Measurements from ENCODE around the gene CHAMP1.
"Not testable (repeated sequence)": the region's sequence is repeated elsewhere in the genome, so short reads cannot be mapped to it uniquely, and the experiment has no call there.

Gene CHAMP1

DNA sequence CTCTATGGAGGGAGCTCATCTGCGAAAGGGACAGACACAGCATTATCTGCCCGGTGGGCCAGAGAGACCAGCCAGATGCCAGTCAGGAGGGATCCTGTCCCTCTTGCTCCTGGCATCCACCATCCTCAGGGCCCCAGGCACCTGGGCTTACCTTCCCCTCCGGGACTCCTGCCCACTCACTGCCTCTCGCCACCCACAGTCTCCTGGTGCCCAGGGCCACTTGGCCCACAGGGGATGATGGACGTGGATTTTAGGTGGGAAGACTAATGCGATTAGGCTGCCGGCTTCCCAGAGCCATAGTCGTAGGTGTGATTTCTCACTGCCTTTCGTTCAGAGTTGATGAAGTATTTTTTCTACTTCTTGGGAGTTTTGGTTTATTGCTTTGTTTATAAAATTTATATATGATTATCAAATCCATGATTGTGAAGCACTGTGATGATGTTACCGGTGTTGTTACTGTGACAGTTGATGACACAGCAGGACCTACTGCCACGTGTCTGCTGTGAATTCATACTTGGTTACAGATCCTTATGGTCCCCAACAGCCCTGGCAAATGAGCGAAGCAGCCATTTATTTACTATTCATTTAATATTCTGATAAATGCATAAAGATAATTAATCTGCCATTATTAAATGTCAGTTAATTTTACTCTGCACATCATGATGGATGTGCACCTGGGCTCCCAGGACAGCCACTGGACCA lies 14.5 kb upstream of the CHAMP1 start:
- no peak for DNase-seq

DNA sequence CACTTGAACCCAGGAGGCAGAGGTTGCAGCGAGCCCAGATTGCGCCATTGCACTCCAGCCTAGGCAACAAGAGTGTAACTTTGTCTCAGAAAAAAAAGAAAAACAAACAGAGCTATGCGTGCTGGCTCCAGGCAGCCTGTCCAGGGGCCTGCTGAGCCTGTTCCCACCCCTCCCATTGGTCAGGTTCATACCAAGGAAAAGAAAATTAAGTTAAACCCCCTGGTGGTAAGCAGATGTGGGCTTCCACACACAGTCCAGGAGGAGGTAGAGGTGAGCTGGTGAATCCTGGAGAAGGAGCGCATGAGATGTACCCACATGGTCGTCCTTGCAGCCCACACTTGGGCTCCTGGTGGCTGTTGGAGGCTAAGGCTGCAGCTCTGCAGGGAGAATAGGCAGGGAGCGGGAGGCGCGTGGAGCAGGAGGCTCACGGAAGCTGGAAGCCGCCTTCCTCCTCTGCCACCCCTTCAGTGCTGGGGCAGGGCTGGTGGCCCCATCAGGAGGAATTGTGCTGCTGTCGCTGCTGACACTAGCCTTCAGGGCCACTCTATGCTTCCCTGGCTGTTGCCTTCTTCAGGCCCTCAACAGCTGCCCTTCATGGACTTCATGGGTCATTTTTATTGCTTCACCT lies 10.5 kb upstream of the CHAMP1 start:
- DNase-seq, result no peak

DNA sequence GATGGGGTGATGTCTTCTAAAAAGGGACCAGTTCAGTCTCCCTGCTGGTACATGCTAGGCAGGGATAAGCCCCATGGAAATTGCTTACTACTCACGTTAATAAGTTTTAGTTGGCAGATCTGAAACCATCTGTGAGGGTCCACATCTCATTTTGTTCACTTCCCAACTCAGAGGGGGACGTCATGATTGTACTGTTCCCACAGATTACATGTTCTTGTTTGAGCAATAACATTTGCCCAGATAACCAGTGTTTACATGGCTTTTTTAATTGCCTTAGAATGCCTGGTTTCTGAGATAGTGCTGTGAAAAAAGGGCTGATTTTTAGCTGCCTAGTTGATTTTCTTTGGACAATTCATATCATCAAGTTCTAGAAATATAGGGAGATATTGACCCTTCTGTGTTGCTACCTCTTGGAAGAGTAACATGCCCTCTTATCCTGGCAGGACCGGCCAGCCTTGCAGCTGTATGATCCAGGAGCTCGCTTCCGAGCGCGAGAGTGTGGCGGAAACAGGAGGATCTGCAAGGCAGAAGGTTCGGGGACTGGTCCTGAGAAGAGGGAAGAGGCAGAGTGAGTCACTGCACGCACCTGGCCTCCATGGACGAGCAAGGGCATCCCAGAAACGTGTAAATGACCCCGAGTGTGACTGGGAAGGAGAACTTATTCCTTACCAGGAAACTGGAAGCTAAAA lies 9.8 kb upstream of the CHAMP1 start:
- DNase-seq, result no peak

DNA sequence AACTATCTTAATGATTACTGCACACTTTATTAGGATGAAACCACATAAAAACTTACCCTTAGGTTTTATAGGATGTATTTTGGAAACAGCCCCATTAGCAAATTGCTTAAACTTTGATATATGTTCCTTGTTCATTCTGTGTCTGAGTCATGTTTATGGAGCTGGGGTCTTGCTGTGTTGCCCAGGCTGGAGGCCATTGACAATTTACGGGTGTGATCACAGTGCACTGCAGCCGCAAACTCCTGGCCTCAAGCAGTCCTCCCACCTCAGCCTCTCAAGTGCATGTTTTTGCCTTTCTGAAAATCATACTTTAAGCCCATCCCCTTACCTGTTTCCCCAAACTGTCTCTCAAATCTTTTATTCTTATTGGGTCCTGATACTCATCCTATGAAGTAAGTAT lies 5.2 kb upstream of the CHAMP1 start:
- no peak for DNase-seq

DNA sequence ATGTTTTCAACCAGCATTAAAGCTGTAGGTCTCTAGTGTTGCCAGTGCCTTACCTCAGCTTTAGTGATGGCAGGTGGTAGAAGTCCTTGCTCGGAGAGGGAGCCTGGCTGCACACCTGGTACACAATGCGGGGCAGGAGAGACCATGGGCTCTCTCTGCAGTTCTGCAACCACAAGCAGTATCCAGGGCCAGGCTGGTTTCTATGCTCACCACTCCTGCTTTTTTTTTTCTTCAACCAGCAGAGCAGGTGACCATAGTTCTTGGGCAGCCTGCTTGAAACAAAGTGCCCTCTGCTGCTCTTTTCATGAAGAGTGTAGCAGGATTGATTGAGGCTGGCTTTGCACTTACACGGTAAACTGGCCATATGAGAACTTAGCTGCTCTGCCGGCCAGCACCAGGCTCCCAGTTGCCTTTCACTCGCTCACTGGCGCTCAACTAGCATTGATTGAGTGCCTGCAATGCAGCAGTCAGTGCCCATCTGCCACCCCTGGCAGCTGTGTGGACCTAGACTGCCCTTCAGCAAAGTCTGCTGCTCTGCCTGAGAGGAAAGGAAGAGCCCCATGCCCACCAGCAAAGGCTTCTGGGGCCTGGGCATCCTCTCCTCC lies 4.4 kb upstream of the CHAMP1 start:
- peak in 1 of 51 donors; percentile 9 for DNase-seq

DNA sequence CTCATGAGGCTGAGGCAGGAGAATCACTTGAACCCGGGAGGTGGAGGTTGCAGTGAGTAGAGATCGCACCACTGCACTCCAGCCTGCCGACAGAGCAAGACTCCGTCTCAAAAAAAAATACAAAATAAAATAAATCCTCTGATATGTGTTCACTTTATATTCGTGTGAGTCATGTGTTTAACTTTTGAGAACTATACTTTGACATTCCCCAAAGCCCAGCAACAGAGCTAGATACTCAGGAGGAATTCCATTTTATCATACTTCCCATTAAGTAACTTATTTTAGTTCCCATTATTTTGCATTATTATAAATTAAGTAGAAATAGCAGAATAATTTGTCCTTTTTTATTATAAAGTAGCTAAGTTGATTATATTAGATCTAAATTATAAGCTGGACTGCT lies 3.3 kb upstream of the CHAMP1 start:
- no peak for DNase-seq

DNA sequence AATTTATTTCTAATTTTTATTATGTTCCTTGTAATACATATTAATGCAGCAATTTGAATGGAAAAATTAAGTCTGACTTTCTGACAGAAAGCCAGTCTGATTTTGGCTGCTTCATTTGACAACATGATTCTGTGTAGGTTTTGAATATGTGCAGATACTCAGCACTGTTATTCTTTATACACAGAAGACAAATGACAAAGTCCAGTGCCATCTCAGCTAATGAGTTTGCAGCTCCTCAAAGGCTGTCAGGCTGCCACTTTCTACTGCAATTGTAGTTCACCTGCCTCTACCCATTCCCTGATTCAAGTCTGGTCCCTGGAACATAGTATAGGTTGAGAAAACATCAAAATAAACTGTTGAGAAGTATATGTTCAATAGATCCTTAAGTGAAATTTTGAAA lies 2.9 kb upstream of the CHAMP1 start:
- no peak for DNase-seq

DNA sequence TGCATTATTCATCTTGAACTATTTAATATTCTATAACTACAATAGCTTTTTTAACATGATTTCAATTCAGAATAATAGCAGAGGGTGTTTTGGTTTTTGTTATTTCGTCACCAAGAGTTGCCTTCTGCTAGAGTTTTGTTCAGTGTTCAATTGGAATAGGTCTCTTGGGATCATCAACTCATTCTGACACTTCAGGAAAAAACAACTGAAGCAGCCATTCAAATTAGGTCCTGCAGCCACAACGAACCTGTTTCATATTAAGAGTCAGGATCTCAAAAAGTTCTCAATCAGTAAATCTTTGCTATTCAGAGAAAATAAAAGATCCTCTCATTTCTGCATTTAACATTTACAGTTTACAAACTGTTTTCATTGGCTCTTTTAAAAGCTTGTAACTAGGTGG lies 2.4 kb upstream of the CHAMP1 start:
- DNase-seq, result no peak

DNA sequence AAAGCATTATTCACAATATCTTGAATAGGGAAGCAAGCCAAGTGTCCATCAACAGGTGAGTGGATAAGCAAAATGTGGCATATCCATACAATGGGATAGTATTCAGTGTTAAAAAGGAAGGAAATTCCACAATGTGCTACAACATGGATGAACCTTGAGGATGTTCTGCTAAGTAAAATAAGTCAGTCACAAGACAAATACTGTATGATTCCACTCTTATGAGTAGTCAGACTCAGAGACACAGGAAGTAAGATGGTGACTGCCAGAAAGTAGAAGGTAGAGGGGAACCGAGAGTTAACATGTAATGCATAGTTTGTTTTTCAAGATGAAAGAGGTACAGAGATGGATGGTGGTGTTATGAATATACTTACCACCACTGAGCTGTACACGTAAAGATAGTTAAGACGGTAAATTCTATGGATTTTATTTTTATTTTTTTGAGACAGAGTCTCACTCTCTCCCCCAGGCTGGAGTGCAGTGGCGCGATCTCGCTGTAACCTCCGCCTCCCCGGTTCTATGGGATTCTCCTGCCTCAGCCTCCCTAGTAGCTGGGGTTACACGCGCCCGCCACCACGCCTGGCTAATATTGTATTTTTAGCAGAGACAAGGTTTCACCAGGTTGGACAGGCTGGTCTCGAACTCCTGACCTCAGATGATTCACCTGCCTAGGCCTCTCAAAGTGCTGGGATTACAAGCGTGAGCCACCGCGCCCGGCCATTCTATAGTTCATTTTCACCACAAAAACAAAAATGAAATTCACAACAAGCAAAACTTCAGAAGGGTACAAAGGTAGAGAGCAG lies 1.0 kb upstream of the CHAMP1 start:
- DNase-seq, result peak in 1 of 51 donors; percentile 10

DNA sequence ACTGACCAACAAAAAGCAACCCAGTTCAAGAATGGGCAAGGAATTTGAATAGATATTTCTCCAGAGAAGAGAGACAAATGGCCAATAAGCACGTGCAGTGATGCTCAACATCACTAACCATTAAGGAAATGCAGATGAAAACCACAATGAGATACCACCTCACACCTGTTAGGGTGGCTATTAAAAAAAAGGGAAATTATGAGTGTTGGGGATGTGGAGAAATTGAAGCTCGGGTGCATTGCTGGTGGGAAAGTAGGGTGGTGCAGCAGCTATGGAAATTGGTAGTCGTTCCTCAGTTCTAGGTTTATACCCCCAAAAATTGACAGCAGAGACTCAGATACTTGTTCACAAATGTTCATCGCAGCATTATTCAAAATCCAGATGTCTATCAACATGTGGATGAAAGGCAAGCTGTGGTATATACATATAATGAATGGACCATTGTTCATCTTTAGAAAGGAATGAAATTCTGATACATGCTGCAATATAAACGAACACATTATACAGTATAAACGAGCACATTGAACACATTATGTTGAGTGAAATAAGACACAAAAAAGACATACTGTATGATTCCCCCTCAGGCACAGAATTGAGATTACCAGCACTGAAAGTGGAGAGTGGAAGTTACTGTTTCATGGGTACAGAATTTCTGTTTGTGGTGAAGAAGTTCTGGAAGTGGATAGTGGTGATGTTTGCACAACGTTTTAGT lies 927 bp downstream of the CHAMP1 start:
- DNase-seq, result peak in 1 of 51 donors; percentile 55

DNA sequence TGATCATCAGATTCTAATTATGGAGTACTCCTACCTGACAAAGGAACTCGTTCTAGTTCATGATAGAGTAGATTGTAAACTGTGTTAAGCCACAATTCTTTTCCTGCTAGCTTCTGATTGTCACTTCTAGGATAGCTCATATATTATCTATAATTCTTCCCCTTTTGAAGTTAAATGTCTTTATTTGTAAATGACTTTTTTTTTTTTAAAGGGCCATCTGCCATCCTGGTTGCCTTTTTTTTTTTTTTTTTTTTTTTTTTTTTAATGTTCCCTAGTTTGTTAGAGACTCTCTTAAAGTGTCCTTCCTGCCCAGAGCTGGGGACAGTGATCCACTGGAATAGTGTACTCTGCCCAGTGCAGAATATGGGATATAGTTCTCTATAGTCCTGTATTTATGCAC lies 4.3 kb downstream of the CHAMP1 start:
- no peak for DNase-seq

DNA sequence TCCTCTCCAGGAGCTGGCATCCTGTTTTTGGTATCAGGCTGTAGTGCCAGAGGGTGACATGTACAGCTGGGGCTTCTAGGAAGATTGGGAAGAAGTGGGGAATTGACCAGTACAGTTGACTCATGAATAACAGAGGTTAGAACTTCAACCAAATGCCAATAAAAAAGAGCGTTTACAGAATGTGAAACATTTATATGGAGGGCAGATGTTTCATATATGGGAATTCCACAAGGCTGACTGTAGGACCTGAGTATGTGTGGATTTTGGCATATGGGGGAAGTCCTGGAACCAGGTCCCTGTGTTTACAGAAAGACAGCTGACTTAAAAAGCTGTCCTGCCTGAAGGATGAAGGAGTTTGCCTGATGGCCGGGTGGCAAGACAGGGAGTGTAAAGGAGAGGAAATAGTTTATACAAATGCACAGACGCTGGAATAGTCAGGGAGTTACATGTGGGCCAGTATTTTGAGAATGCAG lies 5.2 kb downstream of the CHAMP1 start:
- no peak for DNase-seq

DNA sequence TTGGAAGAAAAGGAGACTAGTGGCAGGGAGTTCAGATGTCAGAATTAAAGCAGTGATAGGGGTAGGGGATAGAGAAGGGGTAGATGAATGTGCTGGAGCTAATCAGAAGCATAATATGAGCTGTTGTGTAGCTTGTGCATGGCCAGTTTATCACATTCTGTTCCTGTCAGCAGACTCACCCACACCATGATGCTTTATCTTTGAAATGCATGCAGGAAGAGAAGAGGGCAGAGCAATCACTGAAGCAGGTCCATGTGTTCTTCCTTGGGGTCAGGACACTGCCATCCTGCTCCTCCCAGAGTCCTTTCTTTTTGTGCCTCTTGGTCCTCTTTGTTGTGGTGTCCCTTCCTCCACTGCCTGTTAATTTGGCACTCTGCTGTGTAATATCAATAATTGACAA lies 5.8 kb downstream of the CHAMP1 start:
- no peak for DNase-seq

DNA sequence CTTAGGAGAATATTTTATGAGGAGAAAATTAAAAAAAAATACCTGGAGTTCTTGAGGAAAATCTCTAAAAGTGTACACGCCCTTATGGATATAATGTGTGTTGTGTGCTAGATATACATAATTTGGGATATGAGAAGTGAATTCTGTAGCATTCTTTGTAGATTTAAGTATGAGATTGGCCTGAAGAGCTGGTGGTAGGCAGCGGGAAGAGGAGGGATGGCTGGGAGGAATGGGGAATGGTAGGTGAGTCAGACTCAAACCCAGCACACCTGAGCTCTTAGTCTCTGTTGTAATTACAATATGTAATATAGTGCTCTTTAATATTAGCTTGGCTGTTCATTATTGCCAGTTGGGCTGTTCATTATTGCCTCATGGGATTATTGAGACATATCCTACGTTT lies 7.0 kb downstream of the CHAMP1 start:
- DNase-seq, result no peak

DNA sequence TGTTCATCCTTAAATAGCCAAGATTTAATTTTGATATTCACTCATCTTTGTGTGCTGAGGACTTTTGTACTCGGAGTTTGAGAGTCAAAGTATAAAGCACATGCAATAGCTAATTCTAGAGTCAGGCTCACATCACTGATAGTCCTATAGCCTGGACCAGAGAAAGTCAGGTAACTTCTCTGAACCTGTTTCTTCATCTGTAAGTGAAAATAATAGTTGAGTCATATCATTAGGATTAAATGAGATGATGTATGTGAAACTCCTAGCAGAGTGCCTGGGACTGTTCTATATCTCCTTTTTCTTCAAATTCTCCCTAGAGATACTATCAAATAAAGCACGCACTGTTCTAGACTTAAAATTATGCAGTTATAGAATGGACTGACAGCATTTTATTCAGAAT lies 9.0 kb downstream of the CHAMP1 start:
- DNase-seq, result no peak

DNA sequence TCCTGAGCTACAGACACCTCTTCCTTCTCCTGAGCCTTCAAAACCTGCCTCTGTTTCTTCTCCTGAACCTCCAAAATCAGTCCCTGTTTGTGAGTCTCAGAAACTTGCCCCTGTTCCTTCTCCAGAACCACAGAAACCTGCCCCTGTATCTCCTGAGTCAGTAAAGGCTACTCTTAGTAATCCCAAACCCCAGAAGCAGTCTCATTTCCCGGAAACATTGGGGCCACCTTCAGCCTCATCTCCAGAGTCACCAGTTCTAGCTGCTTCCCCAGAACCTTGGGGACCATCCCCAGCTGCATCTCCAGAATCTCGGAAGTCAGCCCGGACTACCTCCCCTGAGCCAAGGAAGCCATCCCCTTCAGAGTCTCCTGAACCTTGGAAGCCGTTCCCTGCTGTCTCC lies 10.0 kb downstream of the CHAMP1 start:
- no peak for DNase-seq

DNA sequence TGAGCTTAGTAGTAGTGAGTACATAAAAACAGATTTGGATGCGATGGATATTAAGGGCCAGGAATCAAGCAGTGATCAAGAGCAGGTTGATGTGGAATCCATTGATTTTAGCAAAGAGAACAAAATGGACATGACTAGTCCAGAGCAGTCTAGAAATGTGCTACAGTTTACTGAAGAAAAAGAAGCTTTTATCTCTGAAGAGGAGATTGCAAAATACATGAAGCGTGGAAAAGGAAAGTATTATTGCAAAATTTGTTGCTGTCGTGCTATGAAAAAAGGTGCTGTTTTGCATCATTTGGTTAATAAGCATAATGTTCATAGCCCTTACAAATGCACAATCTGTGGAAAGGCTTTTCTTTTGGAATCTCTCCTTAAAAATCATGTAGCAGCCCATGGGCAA lies 11.4 kb downstream of the CHAMP1 start:
- no peak for DNase-seq

DNA sequence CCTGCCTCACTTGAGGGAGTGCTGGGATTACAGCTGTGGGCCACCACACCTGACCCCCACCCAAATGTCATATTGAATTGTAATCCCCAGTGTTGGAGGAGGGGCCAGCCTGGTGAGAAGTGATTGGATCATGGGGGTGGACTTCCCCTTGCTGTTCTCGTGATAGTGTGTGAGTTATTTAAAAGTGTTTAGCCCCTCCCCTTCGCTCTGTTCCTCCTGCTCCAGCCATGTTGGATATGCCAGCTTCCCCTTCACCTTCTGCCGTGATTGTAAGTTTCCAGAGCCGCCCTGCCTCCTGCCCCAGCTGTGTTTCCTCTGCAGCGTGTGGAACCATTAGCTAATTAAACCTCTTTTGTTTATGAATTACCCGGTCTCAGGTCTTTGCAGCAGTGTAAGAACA lies 13.7 kb downstream of the CHAMP1 start:
- no peak for DNase-seq

DNA sequence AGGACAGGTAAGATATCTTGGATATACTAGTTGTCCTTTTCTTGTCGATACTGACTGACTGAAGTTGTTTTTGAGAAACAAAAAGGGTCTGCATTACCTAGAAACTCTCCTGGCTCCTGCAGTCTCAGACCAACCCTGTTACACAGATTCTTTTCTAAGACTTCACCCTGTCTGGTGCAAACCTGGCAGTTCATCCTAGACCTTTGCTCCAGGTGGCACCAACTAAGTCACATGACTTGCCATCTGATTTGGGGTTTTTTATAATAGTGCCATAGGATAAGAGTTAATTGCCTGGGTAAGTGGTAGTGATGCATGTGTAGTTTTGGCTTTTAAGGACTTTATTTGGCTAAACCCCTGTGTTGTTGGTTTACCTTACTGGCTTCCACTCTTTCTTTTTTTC lies 14.3 kb downstream of the CHAMP1 start:
- no peak for DNase-seq

DNA sequence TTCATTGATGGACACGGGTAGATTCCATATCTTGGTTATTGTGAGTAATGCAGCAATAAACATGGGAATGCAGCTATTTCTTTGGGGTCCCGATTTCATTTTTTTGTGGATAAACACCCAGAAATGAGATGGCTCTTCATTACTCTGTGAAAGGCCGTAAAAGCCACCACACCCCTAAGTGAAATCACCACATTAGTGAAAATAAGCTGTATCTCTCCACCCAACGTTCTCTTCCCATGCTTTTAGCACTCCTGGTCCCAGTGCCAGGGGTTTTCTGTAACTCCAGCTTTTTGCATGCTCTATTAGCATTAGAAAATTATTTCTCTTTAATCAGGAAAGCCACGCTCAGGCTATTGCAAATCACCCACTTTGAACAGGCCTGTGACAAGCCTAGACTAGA lies 15.8 kb downstream of the CHAMP1 start:
- DNase-seq, result no peak

DNA sequence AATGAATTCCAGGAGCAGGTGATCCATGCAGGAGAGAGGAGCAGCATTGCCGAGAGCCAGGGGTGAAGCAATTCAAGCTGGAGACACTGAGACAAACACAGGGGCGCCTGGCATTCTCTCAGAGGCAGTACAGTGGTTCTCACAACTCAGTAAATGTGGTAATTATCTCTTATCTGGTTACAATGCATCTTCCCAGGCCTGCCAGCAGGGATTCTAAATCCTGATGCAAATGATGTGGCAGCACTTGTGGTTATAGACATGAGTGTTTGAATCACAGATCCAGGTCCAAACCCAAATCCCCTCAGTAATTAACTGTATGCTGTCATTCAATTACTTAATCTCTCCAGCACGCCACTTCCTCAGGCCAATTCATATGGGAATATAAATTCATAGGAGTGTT lies 19.6 kb downstream of the CHAMP1 start:
- not testable (repeated sequence) for DNase-seq

Measured in hypothalamus (tissue), 51 donors.